Stimulated activated CD4-positive, alpha-beta T cell treated with anti-CD3 and anti-CD28 coated beads, Interleukin-1b, Interleukin-23, amount 100 ng/mL, for 4 hours (primary cell): Measurements from ENCODE around the gene ZNF609.
"Not testable (repeated sequence)": the region's sequence is repeated elsewhere in the genome, so short reads cannot be mapped to it uniquely, and the experiment has no call there.

Experiments used
- DNase-seq, 2 donors: peaks; one replicate each; pipeline ENCODE4 v3.0.0-alpha.2; 2020; ENCODE audit warnings: low read depth in 2 of 2

The ZNF609 gene

GRCh38 chr15:64644811-64645210 is 184.4 kb downstream of the ZNF609 start:
- DNase-seq, result not testable (repeated sequence)

- no peak for DNase-seq
These were observed 185.6 kb downstream of the ZNF609 start for GRCh38 chr15:64645995-64646394.

- DNase-seq, result no peak
These were observed 187.0 kb downstream of the ZNF609 start for GRCh38 chr15:64647367-64647766.

GRCh38 chr15:64650552-64650951 is 190.2 kb downstream of the ZNF609 start:
- no peak for DNase-seq

- peak; percentile 17 to 27 for DNase-seq
These were observed 191.3 kb downstream of the ZNF609 start for GRCh38 chr15:64651601-64652191.

- no peak for DNase-seq
These were observed 193.4 kb downstream of the ZNF609 start for GRCh38 chr15:64653757-64654156.

GRCh38 chr15:64656508-64656907 is 196.1 kb downstream of the ZNF609 start:
- no peak for DNase-seq

- no peak for DNase-seq
These were observed 204.8 kb downstream of the ZNF609 start for GRCh38 chr15:64665179-64665578.

- no peak for DNase-seq
These were observed 207.4 kb downstream of the ZNF609 start for GRCh38 chr15:64667736-64668161.

GRCh38 chr15:64673866-64674265 is 213.5 kb downstream of the ZNF609 start:
- no peak for DNase-seq

- DNase-seq, result no peak
These were observed 217.9 kb downstream of the ZNF609 start for GRCh38 chr15:64678126-64678819.

- DNase-seq, result no peak
These were observed 219.7 kb downstream of the ZNF609 start for GRCh38 chr15:64680097-64680496.

- no peak for DNase-seq
These were observed 221.1 kb downstream of the ZNF609 start for GRCh38 chr15:64681424-64682024.

- DNase-seq, result no peak
These were observed 221.9 kb downstream of the ZNF609 start for GRCh38 chr15:64682255-64682654.

- no peak for DNase-seq
These were observed 223.0 kb downstream of the ZNF609 start for GRCh38 chr15:64683378-64683777.

- DNase-seq, result no peak
These were observed 225.0 kb downstream of the ZNF609 start for GRCh38 chr15:64685230-64685888.

GRCh38 chr15:64686130-64686735 is 225.9 kb downstream of the ZNF609 start:
- DNase-seq, result peak in 1 of 2 donors; percentile 24

GRCh38 chr15:64687172-64687571 is 226.8 kb downstream of the ZNF609 start:
- DNase-seq, result no peak

- DNase-seq, result no peak
These were observed 227.3 kb downstream of the ZNF609 start for GRCh38 chr15:64687688-64688087.

GRCh38 chr15:64688770-64689169 is 228.4 kb downstream of the ZNF609 start:
- DNase-seq, result no peak

- no peak for DNase-seq
These were observed 229.6 kb downstream of the ZNF609 start for GRCh38 chr15:64690008-64690407.
